GM12878 (cell line): ENCODE results near the gene METTL3. TPM values are rescaled to one million over a fixed set of nuclear protein-coding genes. Genes with fewer than 3 reads are reported as not detected.

ENCODE experiments used
- FOS ChIP-seq: IDR thresholded peaks from 3 replicates; pipeline ENCODE4 v1.6.1; 2011; ENCODE audit warnings: borderline replicate concordance; ENCODE audit not compliant: insufficient read length; ENCODE audit errors: extremely low read depth
- GATAD2B ChIP-seq: fragments of 450-650 bp; conservative IDR thresholded peaks from 2 replicates; pipeline ENCODE4 v1.6.1; 2017; ENCODE audit warnings: low read depth, mild to moderate bottlenecking, moderate library complexity
- HCFC1 ChIP-seq: fragments of 150-350 bp; IDR thresholded peaks from 2 replicates; pipeline ENCODE4 v1.6.1; 2014; ENCODE audit warnings: low read length
- MAX ChIP-seq: IDR thresholded peaks from 2 replicates; pipeline ENCODE4 v1.6.1; 2012; ENCODE audit warnings: low read depth, low read length, improper control_type of control experiment
- NFIC ChIP-seq: IDR thresholded peaks from 2 replicates; pipeline ENCODE4 v1.6.1; 2012; ENCODE audit warnings: low read depth, mild to moderate bottlenecking, inconsistent platforms, low read length, moderate library complexity
- PAX8 ChIP-seq: fragments of 450-650 bp; IDR thresholded peaks from 2 replicates; pipeline ENCODE4 v1.6.1; 2017; ENCODE audit warnings: mild to moderate bottlenecking, moderate library complexity
- RBBP5 ChIP-seq: fragments of 200-600 bp; sonication (generic); conservative IDR thresholded peaks from 2 replicates; pipeline ENCODE4 v1.6.1; 2016
- RCOR1 ChIP-seq: conservative IDR thresholded peaks from 2 replicates; pipeline ENCODE4 v1.6.1; 2012; ENCODE audit warnings: low read depth, low read length, improper control_type of control experiment
- USF2 ChIP-seq: IDR thresholded peaks from 2 replicates; pipeline ENCODE4 v1.6.1; 2011; ENCODE audit warnings: low read depth, low read length, improper control_type of control experiment, borderline replicate concordance
- ZNF687 ChIP-seq: fragments of 450-650 bp; IDR thresholded peaks from 2 replicates; pipeline ENCODE4 v1.6.1; 2017; ENCODE audit warnings: mild to moderate bottlenecking, moderate library complexity
- polyA plus RNA-seq, 11 experiments: library from polyadenylated mRNA; depleted of rRNA in 4 of 11; unstranded in 6 of 11; stranded (reverse) in 5 of 11; fragments of >200 nt; fragmentation: Nextera tagmentation in 4 of 11; fragmentation: Illumina TruSeq in 1 of 11; extraction: Ambion mirVana in 4 of 11; extraction: Trizol in 1 of 11; gene quantifications; 1 replicate in 1 of 11; 2 replicates in 10 of 11; pipeline versions ENCODE4 v1.2.1 to v1.2.3, GENCODE V29; 2011 to 2016; ENCODE audit warnings: inconsistent platforms in 2 of 11, missing spikeins in 2 of 11, low read depth in 1 of 11
- total RNA-seq, 4 experiments: library from RNA; depleted of rRNA in 3 of 4; stranded (reverse); fragments of >200 nt in 3 of 4; fragmentation: Illumina TruSeq in 1 of 4; extraction: Trizol in 1 of 4; gene quantifications; 2 replicates each; pipeline versions ENCODE4 v1.2.1 to v1.2.3, GENCODE V29; 2013 to 2021
- TF ChIP-seq, protein P1 (sequence below): fragments of 150-350 bp; IDR thresholded peaks from 2 replicates; pipeline ENCODE4 v1.6.1; 2014; ENCODE audit warnings: mild to moderate bottlenecking, low read depth, low read length

Gene METTL3
- total and polyA plus RNA-seq, 10 of the 15 experiments (the other 5 are each of a cell fraction or from before 2014, with no cell fraction given) = 32.8 to 165 (median 65.5) TPM

- TF ChIP-seq ZNF687 (no peak), USF2 (no peak), RCOR1 (no peak), FOS (no peak), RBBP5 (no peak), GATAD2B (no peak), PAX8 (no peak), HCFC1 (no peak), MAX (no peak), NFIC (no peak)
- TF ChIP-seq, protein P1, sequence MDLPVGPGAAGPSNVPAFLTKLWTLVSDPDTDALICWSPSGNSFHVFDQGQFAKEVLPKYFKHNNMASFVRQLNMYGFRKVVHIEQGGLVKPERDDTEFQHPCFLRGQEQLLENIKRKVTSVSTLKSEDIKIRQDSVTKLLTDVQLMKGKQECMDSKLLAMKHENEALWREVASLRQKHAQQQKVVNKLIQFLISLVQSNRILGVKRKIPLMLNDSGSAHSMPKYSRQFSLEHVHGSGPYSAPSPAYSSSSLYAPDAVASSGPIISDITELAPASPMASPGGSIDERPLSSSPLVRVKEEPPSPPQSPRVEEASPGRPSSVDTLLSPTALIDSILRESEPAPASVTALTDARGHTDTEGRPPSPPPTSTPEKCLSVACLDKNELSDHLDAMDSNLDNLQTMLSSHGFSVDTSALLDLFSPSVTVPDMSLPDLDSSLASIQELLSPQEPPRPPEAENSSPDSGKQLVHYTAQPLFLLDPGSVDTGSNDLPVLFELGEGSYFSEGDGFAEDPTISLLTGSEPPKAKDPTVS = no peak
Observed at GRCh38 chr14:21496453-21496852, 14.7 kb downstream of the METTL3 start (continued).
